ENCODE measurements around the gene ST6GALNAC3.

Gene ST6GALNAC3

DNA sequence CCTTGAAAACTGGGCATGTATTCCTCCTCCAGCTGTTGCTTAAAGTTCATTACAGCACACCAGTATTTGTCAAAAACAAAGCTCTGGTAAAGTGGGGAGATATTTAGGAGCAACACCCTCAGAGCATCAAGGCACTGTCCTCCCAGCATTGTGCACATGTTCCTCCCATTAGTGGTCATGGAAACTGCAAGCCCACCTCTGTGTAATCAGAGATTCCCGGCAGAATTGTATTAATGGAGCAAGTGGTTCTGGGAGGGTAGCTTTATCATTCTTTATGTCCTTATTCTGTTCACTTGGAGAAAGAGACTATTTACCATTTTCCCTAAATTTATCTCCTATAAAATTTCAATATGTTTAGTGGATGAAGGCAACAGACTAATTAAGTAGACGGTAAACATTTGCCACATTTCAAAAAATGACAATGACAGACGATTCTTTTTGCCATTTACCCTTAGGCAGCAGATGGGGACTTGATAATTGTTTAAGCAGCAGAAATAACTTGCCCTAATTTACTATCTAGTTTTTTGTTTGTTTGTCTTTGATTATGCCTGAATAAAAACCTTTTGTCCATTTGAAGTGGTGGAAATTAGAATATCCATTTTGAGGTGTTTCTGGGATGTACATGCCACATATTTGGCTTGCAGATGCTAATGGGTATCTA, 503.1 kb downstream of the ST6GALNAC3 start:
- no peak for DNase-seq (ENCODE audit: low read depth, low spot score)

DNA sequence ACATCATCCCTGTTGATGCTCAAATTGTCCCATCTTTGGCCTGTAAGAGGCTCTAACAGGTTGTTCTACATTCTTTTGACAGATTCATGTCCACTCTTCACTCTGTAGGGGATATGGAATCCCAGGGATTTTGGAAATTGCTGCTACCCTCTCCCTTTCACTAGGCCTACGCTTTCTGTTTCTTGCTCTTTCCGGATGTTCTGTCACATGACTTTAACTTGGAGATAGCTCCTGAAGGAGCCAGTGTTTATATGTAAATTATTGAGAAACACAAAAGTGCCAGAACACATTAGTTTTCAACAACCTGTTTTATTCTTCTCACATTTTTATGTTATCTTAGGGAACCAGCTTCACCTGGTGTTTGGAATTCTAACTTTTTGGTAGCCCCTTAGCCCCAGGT, 505.7 kb downstream of the ST6GALNAC3 start:
- no peak for DNase-seq (ENCODE audit: low read depth, low spot score)

DNA sequence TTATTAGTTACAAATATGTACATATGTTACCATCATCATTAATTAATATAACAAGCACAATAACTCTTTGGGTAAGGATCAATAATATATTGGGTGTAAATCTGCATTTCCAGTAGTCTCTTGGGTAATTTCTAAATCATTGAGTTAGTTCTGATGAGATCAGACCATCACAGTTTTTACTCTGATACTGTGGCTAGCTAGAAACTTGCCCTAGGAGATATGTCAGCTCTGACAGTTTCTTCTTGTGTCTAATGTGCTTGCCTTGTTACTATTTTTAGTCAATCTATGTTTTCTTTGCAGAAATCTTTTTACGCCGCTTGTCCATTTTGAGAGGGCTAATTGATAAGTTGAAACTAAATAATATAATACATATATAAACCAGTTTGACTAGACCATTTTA, 507.2 kb downstream of the ST6GALNAC3 start:
- DNase-seq (ENCODE audit: low read depth, low spot score) = no peak

DNA sequence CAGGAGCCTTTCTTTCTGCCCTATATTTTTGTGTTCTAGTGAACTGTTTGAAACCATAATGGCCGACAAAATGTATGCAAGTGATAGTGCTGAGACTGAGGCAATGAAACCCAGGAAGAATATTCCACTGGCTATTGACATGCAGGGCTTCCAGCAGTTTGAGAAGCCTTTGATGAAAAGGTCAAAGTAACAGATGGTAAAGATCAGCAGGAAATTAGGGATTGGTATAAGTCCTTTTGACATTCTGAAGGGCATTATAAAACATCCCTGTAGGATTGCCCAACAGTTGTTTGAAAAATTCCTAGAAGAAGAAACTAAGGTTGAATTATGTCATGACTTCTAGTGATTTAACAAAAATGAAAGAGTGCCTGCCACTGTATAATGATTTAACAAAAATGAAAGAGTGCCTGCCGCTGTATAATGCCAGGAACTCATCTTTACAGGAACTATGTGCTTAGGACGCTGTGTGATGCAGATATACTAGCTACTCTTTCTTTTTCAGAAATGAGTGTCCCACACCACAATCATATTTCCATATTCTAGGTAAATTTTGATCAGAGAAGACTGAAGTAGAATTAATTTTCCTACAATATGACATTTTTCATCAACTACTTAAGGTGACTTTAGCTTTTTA, 508.8 kb downstream of the ST6GALNAC3 start:
- no peak for DNase-seq (ENCODE audit: low read depth, low spot score)

DNA sequence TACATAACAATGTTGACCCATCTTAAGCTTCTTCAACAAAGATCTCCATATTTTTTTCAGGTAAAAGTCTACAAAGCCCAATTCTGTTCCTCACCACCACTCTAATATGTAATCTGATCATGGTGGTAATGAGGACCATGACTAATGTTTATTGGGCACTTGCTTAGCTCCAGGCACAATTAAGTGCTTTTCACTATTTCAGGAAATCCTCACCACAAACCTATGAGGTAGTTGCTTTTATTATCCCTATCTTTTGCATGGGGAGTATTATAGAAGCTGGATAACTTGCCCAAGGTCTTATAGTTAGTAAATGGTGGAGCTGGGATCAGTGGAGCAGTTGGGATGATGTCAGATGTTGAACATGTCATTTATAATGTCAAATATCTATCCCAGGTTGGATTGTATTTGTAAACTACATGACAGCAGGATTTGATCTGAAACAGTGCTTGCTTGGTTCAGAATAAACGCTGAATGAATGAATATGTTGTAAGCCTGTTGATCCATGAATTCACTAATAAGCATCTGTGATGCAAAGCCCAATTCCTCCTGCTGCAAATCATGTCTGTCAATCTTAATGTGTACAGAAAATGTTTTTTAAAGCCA, 509.4 kb downstream of the ST6GALNAC3 start:
- no peak for DNase-seq (ENCODE audit: low read depth, low spot score)

DNA sequence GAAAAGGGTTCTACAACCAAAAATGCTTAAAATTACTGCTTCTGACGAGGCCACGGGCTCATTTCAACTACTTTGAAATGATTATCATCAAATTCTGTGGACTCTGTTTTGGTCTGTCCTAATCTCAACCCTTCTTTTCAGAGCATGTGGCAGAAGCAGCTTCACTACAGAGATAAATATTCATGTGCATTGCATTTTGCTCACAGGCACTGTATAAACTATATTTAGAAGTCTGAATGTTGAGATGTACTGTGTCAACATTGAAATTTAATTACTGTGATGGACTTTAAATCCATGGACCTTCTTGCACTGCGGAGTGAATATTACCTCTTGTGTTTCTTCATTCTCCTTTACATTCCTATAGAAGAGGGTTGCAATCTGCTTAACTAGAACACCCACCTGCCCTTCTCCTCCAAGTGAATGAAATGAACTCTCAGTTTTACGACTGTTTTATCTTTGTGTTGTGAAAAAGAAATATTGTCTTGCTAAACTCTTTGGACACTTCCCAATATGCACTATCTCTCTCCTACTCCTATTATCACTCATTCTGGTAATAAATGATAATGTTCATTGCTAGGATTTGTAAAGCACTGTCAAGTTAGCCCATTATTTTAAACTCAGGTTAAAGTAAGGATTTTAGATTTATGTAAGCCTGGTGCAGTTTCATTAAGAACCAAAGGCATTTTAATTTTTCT, 511.6 kb downstream of the ST6GALNAC3 start:
- DNase-seq (ENCODE audit: low read depth, low spot score) = no peak

DNA sequence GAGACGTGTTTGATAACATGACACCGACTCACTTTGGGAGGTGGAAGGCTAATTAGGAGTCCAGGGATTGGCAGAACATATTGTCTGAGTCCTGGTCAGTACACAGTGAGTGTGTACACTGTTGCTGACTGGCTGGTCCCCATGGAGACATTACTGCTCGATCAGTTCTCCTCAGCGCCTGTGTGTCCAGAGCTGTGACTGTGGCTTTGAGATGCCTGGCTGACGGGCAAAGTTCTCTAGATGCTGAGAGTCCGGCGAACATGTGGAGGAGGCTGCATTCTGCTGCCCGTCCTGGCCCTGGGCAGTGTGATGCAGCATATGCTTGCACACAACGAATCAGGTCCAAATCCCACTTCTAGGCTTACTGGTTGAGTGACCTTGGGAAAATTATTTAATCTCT, 512.7 kb downstream of the ST6GALNAC3 start:
- no peak for DNase-seq (ENCODE audit: low read depth, low spot score)

DNA sequence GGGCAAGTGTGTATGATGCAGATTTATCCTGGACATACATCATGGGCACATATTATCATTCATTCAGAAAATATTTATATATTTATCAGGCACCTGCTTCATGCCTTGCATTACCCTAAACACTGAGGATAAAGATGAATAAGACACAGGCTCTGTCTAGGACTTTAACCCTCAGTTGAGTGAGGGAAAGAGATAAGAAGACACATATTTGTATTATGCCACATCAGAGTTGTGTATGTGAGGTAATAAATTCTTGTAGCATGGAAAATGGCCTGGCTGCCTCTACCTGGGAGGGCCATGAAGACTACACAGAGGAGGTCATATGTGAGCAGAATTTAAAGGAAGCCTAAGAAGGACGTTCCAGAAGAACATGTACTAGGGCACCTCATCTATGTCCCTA, 516.9 kb downstream of the ST6GALNAC3 start:
- DNase-seq (ENCODE audit: low read depth, low spot score) = no peak

DNA sequence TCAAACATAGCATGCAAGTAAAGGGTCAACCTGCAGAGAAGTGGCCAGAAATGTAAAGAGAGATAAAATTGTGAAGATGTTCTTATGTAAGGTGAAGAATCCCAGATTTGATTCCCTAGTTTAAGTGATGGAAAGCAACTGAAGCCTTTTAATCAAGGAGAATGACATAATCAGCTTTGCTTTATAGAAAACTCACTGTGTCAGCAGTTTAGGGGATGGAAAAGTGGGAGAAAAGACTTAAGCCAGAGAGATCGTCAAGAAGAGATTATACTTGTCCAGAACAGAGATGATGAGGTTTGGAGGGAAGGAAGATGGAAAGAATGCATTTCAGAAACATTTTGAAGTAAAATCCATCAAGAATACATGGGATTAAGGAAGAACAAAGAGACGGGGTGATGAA, 517.4 kb downstream of the ST6GALNAC3 start:
- no peak for DNase-seq (ENCODE audit: low read depth, low spot score)

DNA sequence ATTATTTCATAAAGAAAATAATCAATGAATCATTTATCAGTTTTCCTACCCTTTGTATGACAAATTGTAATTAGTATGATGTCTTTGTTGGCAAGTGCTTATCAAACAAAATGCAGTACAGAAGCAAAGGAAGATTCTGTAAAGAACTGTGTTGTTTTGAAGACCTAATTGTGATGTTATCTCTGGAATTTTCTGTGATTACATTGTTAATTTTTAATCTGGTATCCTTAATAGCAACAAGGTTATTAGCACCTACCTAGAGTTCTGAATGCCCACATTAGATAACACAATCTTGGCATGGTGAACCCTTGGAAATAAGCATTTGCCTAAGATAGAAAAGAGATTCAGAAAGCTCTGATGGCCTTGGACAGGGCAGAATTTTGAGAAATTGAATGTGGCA, 518.6 kb downstream of the ST6GALNAC3 start:
- DNase-seq (ENCODE audit: low read depth, low spot score) = no peak

DNA sequence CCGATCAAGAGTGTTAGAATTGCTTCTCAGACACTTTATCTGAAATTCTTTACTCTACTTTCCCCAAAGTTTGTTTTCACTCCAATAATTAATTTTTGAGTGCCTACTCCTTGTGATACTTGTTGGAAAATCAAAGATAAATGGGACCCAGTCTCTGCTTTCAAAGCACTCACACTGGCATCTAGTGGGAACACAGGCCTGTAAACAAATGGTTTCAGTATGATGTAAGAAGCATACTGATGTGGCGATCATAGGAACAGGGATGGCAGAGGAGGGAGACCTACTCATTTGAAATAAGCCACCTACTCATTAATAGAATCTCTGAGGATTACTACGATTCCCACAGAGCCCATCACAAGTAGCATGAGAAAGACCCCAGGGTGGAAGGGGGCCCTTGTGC, 519.1 kb downstream of the ST6GALNAC3 start:
- DNase-seq (ENCODE audit: low read depth, low spot score) = no peak

DNA sequence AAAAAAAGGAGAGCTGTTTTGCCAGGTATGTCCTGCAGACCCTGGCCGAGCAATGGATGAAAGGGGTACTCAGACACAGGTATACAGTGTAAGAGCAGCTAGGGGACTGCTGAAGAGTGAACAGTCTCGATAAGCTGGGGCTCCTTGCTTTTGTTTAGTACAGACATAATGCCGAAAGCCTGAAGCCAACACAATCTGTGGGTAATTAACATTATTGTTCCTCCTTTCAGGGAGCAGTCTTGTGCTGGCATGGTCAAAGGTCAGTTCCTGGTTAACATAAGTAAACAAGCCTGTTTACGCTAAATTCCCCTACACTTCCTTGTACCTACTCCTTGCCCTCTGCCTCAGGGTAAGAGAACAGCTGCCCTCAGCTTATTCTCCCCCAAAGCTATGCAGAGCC, 520.5 kb downstream of the ST6GALNAC3 start:
- DNase-seq (ENCODE audit: low read depth, low spot score) = no peak

DNA sequence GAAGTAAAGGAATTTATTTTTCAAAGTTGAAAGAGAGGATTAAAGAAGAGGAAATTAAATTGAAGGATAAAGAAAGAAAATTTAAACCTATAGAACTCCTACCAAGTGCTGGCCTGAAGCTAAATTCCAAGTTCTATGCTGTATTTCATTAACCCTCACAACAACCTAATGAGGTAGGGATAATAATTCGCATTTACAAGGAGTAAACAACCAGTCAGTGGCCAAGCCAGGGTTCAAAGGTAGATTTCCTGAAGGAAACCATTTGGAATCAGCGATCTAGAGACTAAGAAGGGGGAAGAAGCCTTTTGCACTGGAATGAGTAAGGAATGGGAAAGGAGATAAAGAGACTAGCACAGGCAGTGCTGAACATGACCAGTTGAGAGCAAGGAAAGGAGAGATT, 526.9 kb downstream of the ST6GALNAC3 start:
- DNase-seq (ENCODE audit: low read depth, low spot score) = no peak

DNA sequence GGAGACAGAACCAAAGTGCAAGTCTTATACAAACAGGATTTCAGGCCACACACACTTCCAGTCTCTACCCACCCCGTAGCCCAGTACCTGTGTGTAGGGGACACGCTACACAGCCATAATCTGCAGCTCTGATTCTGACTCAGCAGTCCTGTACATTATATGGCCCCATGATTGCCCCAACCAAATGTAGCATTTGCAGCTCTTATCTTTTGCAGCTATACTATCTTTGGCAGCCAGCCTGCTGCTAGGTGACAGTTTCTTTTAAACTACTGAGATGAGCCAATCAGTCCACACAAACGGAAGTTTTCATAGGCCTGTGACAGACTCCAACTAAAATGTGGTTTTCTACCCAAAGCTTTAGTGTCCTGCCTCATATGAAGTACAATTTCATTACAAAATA, 533.2 kb downstream of the ST6GALNAC3 start:
- no peak for DNase-seq (ENCODE audit: low read depth, low spot score)

DNA sequence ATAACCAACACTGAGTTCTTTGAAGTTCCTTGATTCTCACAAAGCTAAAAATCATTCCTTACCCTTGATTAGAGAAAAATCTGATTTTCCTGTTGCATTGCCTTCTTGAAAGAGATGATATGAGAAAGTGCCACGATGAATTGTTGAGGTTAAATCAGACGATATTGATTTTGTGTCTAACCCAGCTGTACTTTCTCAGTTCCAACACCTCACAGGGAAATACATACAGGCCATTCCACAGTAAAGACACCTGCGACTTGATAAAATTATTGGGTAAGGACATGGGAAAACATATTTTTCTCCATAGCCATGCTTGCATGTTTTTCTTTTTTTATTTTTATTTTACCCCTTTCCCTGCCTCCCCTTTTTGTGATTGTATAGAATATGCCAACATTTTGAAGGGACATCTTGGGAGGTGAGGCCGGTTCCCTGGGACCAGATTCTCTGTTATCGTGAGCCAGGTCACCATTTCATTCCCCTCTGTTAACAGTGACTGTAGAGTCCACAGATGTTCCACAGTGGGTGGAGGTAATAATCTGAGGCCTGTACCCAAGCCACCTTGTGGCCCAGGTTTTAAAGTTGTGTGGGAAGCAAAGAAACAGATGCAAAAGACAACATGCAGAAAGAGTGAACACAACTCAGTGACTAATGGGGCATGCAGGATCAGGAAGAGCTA, 537.4 kb downstream of the ST6GALNAC3 start:
- DNase-seq (ENCODE audit: low read depth, low spot score) = no peak

DNA sequence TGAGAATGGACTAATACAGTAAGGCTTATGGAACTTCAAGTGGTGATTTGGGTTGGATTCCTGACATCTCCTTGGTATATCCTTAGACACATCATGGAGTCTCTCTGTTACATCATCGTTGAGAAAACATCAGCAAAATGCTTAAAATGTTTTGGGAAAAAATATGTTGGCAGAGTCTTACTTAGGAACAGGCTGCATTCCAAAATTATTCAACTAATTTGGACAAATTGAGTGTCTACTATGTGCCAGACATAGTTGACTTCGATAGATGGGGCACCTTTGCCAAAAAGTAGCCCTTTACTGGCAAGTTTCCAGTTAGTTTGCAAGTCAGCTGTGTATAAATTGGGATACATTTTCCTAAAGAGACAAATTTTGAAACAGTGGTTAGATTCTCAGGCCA, 539.3 kb downstream of the ST6GALNAC3 start:
- DNase-seq (ENCODE audit: low read depth, low spot score) = no peak

DNA sequence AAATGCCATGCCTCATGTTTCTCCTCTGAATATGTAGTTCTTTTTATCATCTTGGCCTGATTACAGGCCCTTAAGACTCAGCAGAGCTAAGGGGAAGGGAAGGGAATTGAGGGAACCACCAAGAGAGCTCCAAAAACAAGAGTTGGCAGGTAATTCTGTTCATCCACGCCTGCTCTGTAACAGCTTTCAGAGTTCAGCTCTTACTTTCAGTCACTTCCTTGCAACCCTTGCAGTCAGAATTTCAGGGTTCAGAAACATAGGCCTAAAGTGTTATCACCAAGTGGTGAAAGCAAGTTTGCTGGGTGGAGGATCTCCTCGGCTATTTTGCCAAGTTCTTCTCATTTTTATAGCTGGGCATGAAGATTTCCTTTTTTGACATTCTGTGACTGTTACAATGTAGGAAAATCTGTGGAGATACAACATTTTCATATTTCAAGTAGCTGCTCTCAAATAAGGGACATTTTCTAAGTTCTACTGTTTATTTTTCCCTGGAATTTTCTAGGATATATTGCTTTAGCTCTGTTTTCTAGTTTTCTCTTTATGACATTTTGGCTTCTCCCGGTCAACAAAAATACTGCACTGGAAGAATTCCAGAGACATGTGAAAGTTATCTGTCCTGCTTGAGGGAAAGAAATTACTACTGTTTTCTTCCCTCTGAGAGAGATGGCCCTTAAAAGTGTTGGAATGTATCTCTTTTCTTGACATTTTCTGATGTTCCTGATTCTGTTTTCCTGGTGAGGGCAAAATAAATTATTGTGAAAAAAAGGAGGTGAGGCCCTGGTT, 540.9 kb downstream of the ST6GALNAC3 start:
- DNase-seq (ENCODE audit: low read depth, low spot score) = no peak

DNA sequence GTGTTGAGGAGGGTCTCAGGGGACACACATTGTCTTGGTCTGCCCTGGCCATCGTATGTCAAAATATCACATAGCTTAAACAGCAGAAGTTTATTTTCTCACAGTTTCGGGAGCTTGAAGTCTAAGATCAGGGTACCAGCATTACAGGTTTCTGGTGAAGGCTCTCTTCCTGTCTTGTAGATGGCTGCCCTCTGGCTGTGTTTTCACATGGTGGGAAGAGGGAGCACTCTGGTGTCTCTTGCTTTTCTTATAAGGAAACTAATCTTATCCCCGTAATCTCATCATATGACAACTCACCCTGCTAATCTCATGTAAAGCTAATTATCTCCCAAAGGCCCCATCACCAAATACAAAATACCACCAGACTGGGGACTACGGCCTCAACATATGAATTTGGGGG, 545.8 kb downstream of the ST6GALNAC3 start:
- no peak for DNase-seq (ENCODE audit: low read depth, low spot score)

DNA sequence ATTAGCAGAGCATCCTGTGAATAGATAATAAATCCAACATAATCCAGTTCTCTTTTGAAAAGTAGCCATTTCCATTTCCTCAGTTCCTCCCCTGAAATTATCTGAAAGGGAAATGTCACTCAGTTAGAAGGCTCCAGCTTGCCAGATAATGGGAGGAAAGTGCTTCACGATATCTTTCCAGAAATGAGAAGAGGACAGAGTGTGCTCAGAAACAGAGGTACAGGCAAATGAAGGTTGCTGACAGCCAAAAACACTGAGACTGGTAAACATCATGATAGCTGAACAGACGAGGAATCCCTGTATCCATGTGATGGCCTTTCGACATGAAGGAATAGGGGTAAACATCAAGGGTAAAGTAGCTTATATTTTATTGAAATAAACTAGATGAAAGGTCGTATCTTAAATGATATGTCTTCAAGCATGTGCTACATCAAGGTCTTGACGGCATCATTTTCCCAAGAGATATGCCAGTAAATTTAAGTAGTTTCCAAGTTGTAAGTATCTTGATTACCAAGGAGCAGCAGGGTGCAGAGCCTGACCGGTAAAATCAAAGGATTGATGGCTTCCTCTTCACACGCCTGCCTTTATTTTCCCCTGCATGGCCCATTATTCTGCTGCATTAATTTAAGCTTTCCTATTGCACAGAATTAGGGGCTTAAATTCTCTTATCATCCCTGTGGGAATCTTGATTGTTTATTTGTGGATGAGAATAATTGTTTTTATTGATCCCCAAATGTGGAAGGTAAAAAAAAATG, 548.4 kb downstream of the ST6GALNAC3 start:
- no peak for DNase-seq (ENCODE audit: low read depth, low spot score)

DNA sequence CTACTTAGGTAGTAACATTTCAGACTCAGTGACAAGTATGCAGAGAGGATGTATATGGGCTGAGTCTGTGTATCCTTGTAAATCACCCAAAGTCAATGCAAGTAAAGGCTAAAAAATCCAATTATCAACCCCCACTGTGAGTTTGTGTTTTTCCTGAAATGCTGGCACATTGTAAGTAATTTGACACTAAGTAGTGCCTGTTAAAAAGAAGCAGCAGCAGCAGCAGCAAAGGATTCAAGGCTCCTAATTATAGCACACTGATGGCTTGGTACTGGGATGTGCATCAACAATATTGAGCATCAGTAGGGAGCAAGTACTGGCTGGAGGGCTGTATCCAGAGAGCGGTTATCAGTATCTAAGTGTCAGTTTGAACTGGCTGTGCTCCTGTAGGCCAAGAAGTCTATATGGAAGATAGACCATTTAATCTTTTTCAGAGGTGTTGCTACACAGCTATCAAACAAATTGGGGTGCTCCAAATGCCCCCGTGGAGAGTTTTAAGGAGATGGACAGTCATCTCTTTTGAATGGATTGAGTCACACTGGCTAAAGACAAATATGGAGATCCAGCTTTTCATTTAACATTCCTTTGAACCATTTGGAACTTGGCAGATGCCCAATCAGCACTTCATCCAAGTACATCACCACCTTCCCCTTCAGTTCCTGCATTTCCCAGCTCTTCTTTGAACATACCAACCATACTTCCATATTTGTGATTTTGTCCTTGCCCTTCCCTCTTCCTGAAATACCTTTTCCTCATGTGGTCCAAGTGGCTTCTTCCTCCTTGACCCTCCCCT, 551.5 kb downstream of the ST6GALNAC3 start:
- DNase-seq (ENCODE audit: low read depth, low spot score) = no peak
